T47D (cell line): ENCODE measurements around the gene PHKB.

ENCODE experiments used
- DNase-seq, 2 experiments: peaks; one replicate each; pipeline versions ENCODE4 v3.0.0 to v3.0.0-alpha.2; 2011 to 2012; ENCODE audit warnings: low read depth in 1 of 2, low spot score in 1 of 2
- JUND ChIP-seq: IDR thresholded peaks from 2 replicates; pipeline ENCODE4 v1.6.1; 2012; ENCODE audit warnings: low read depth
- in situ Hi-C: cut with HindIII; loops from 2 replicates; pipeline ENCODE4 v1.10.0; 2016; ENCODE audit warnings: low sequenced_read_pairs, low pct_unique_long_range_greater_than_20kb

The PHKB gene

DNA sequence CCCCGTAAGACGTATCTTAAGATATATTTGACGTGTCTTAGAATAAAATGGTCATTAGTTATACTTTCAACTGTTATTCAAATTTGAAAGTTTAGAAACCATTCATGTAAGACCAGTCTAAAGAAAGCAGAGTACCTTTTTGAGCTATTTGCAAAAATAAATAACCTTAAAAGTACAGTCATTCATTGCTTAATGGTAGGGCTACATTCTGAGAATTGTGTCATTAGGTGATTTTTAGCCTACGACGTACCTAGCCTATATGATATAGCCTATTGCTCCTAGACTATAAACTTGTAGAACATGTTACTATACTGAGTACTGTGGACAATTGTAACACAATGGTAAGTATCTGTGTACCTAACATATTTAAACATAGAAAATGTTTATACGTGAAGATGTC lies 139.2 kb downstream of the PHKB start:
- no peak for TF ChIP-seq JUND
- DNase-seq: no peak
- in situ Hi-C loops: no loop called here

DNA sequence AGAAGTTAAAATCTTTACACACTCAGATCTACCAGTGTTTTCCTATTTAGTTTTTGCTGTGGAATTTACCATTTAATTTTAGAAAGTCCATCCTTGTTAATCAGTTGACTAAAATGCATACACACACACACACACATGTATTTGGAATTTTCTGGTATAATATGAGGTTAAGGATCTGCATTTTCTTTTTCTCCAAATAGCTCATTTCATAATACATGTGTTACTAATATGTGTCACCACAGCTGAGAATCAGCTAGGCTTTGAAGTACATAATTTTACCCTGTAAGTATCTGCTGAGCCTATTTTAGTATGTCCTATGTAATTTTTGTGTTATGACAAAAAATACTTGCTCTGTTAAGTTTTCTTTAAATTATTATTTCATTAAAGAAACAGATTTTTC lies 143.2 kb downstream of the PHKB start:
- no peak for DNase-seq
- TF ChIP-seq JUND: no peak
- in situ Hi-C loops: no loop called here

DNA sequence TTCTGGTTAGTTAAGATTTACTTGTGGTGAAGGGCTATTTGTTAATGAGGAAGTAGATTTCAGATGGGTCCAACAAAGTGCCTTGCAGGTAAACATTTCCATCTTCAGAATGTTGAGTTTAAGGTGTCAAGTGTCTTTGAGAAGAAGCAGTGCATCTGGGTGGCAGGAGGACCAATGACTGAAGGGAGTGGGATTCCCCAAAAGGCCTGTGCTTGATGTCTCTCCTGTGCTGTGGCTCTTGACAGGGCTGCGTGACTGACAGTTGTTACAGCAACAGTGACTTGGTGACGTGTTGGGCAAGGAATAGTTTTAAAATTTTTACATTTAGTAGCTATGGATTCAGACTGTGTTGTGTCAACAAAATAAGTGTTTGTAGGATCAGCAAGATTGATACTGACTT lies 149.9 kb downstream of the PHKB start:
- DNase-seq: no peak
- TF ChIP-seq JUND: no peak
- in situ Hi-C loops: no loop called here

DNA sequence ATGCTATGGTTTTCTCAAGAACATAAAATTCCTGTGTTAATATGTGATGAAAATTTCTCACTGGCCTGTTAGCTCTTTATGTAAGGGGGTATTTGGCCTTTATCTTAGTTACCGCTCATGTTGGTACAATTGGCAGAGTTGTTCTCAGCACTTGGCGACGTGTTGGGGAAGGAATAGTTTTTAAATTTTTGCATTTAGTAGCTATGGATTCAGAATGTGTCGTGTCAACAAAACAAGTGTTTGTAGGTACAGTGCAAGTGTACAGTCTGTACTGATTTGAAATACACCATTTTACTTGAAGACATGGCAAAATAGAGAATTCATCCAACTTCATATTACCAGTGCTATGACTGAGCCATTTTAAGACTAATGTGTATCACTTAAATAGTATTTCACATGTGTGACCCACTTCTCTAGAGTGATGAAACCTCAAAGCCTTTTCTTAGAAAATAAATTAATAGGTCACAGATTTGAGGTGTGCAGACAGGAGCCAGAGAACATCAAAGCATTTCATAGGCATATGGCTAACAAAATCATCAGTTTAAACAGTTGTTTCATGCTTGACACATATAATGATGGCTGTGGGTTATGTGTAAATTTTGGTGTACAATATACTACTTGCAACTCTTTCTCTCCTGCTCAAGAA lies 150.8 kb downstream of the PHKB start:
- DNase-seq: no peak
- in situ Hi-C loops: no loop called here
- TF ChIP-seq JUND: no peak

DNA sequence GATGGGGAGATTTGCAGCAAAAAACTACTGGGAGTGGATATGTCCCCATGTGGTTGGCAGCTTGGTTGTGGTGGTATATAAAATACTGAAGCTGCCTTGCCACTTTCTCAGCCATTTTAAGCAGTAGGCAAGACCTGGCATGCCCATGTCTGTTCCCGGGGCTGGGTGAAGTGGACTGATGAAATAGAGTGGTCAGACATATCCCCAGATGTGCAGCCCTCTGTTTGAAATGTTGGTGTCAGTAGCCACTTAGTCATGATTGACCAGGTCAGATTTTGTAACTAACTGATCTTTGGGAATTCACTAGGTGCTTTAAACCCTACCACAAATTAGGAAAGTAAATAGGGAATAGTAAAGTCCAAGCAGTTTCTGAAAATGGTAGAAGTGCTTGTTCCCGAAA lies 151.6 kb downstream of the PHKB start:
- DNase-seq: no peak
- in situ Hi-C loops: no loop called here
- no peak for TF ChIP-seq JUND

DNA sequence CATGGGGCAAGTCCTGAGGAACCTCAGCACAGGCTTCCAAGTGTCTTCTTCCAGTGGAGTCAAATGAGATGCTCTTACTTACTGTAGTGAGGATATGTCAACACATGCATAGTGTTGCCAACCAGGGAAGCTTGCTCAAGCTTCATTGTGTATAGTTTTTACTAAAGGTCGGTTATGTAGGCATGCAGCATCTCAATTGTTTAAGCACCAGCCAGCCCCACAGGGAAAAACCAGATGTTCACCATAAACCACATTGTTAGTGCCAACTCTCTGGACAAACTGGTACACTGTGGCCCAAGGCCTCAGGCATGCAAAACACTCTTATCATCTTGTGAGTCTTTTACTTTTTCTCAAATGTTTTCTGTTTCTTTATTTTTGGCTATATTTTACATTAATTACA lies 152.1 kb downstream of the PHKB start:
- in situ Hi-C loops: no loop called here
- no peak for TF ChIP-seq JUND
- no peak for DNase-seq

DNA sequence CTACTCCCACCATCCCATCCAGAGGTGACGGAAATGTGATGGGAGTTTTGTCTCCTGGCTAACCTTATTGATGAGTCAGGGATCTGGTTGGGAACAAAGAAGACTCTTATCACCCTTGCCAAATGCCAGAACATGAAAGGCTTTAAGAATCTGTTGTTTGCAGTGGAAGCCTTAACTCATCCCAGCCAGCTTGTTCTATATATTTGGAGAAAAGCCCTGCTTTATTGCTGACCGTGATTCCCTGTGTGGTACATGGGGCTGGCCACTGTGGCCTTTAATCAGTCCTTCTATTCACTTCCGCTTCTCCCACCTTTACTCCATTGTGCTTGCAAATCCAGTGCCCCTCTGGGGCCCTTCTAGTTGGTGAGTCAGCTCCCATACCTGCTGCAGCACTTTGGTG lies 156.6 kb downstream of the PHKB start:
- in situ Hi-C loops: no loop called here
- no peak for TF ChIP-seq JUND
- no peak for DNase-seq

DNA sequence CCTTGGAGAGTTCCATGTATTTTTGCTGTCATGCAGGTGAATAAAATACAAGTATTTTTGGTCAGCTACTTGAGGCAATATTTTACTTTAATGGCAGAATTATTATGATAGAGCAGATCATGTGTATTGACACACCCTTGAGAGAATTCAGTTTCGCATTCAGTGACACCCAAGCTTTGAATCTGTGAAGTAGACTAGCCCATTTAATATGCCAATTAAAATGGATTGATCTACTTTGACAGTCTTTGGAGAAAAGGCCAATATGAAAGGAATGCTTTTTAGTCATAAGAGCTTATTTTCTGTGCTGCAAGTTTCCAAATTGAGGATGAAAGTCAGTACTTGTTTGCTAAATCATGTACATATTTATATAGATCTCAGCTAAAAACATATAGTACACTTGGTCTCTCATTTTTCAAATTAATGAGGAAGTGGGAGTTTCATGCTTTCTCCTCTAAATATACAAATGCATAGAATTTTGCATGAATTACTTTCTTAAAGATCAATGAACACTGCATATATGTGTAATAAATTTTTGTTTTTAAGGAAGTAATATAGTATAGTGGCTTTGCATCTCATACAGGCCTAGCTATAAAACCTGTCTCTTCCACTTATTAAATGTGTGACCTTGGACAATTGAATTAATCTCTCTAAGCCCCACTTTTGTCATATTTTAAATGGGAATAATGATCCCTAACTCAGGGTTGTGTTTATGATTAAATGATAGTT lies 161.5 kb downstream of the PHKB start:
- TF ChIP-seq JUND: no peak
- no peak for DNase-seq
- in situ Hi-C loops: no loop called here

DNA sequence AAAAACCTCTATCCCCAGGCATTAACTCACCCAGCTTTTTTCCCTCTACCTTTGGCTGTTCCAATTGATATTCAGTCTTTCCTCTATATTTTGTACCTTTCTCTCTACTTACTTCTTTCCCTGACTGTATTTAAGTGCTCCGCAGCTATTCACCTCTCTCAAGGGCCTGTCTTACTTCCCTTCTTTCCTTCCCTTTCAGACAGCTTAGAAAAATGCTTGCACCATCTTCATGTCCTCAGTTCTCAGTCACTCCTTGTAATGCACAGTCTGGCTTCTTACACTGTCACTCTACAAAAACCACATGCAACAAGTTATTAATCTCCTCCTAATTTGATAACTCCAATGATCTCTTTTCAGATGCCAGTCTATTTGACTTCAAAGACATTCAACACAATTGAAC lies 163.4 kb downstream of the PHKB start:
- DNase-seq: no peak
- in situ Hi-C loops: no loop called here
- no peak for TF ChIP-seq JUND

DNA sequence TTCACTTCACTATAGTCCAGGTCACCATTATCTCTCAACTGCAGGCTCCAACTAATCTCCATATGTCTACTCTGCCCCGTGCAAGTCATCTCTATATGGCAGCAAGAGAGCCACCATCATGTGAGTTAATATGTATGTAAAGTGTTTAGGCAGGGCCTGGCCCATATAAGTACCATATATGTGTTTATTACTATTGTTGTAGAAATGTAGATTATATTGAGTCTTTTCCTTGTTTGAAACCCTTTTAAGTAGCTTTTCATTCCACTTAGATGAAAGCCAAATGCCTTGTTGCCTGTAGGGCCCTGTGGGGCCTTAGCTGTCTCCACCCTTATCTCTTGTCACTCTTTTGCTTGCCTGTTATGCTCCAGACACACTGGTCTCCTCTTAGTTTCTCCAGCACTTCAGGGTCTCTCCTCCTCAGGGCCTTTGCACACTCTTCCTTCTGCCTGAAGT lies 164.0 kb downstream of the PHKB start:
- DNase-seq: no peak
- in situ Hi-C loops: no loop called here
- TF ChIP-seq JUND: no peak

DNA sequence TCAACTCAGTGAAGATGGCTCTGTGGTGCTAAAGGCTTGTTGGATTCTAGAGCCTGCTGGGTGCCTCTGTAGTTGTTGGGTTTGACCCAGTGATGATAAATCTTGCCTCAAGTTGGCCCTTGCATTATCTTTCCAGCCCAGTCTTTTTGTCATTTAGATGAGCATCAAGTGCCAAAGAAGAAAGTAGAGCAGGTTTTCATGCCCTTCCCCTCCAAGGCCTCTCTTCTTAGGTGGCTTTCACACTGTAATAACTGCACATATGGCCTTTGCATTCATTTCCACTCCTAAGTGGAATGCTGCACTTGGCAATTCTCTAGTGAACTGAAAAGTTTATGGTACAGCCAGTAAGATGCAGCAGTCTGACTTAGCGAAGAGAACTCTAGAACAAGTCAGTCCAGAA lies 165.1 kb downstream of the PHKB start:
- in situ Hi-C loops: no loop called here
- no peak for DNase-seq
- TF ChIP-seq JUND: no peak

DNA sequence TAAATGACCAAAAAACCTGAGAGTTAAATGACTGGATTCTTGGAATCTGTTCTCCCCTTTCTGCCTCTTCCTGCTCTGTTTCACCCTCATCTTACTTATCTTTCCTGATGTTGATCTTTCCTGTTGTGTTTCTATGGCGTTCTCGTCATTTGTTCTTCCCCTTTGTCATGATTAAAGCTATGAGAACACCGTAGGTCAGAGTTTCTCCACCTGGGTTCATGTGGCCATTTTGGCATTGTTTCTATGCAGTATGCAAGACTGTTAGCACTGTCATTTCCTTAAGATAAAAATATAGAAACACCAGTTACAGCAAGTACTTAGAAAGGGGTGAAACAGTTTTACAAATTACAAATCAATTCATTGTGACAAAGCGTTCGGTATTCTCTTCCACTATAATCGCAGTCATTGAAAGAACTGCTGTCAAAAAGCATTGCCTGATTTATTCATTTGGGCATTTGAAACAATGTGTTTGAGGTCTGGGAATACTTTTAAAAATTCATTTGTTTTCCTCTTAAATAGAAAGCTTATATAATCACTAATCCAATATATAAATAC lies 166.0 kb downstream of the PHKB start:
- in situ Hi-C loops: no loop called here
- DNase-seq: no peak
- TF ChIP-seq JUND: no peak

DNA sequence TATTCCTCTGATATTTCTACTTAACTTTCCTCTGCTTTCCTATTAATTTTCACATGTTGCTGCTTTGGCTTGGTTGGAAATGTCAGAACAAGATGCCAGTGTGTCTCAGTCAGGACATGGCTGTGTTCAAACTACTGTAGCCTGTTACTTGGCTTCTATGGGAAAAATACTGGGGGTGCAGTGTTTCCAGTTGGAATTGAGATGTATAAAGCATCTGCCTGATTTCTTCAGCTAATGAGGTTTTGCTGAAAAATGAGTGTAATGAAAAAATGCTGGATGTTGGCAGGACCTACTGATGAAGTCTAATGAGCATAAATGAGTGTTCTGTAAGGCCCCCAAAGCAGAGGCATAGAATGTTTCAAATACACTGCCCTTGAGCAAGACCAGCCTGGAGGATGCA lies 166.6 kb downstream of the PHKB start:
- in situ Hi-C loops: no loop called here
- TF ChIP-seq JUND: no peak

More for the DNA sequence above, 166.6 kb downstream of the PHKB start:
- no peak for DNase-seq
